Hepatocyte (in vitro differentiated cells): ENCODE results near the gene FRAS1. TPM values are rescaled to one million over a fixed set of nuclear protein-coding genes. Genes with fewer than 3 reads are reported as not detected.

Experiments
- DNase-seq: peaks from one replicate; pipeline ENCODE4 v3.0.0-alpha.2; 2016; ENCODE audit warnings: low spot score
- H2AFZ ChIP-seq: fragments of 200-600 bp; sonication (generic); 2 replicates; pipeline ENCODE4 v1.6.0; 2016; ENCODE audit warnings: antibody characterized with exemption, mild to moderate bottlenecking
- H3K27ac ChIP-seq: fragments of 200-600 bp; sonication (generic); 2 replicates; pipeline ENCODE4 v1.5.1; 2016; ENCODE audit warnings: mild to moderate bottlenecking
- H3K27me3 ChIP-seq: fragments of 200-600 bp; sonication (generic); 2 replicates; pipeline ENCODE4 v1.6.1; 2016
- H3K36me3 ChIP-seq: fragments of 200-600 bp; sonication (generic); replicated peaks from 2 replicates; pipeline ENCODE4 v1.5.1; 2016; ENCODE audit warnings: low read depth; ENCODE audit not compliant: insufficient read depth
- H3K4me1 ChIP-seq: fragments of 200-600 bp; sonication (generic); 2 replicates; pipeline ENCODE4 v1.5.1; 2016; ENCODE audit warnings: mild to moderate bottlenecking, moderate library complexity; ENCODE audit not compliant: insufficient read depth
- H3K4me2 ChIP-seq: fragments of 200-600 bp; sonication (generic); 2 replicates; pipeline ENCODE4 v1.6.0; 2016
- H3K4me3 ChIP-seq: fragments of 200-600 bp; sonication (generic); 2 replicates; pipeline ENCODE4 v1.5.1; 2016; ENCODE audit warnings: mild to moderate bottlenecking
- H3K79me2 ChIP-seq: fragments of 200-600 bp; sonication (generic); 2 replicates; pipeline ENCODE4 v1.6.0; 2017; ENCODE audit warnings: mild to moderate bottlenecking
- H3K9me2 ChIP-seq: fragments of 200-600 bp; sonication (generic); replicated peaks from 2 replicates; pipeline ENCODE4 v1.6.0; 2017; ENCODE audit warnings: mild to moderate bottlenecking; ENCODE audit not compliant: insufficient read depth
- H3K9me3 ChIP-seq: fragments of 200-600 bp; sonication (generic); 2 replicates; pipeline ENCODE4 v1.5.1; 2016; ENCODE audit warnings: low read depth, mild to moderate bottlenecking
- H4K20me1 ChIP-seq: fragments of 200-600 bp; sonication (generic); 2 replicates; pipeline ENCODE4 v1.6.0; 2016; ENCODE audit warnings: mild to moderate bottlenecking; ENCODE audit not compliant: insufficient read depth, poor library complexity, severe bottlenecking
- EZH2 ChIP-seq: fragments of 200-600 bp; sonication (generic); IDR thresholded peaks from 2 replicates; pipeline ENCODE4 v1.6.1; 2016; ENCODE audit warnings: antibody characterized with exemption, mild to moderate bottlenecking, borderline replicate concordance
- EZH2phosphoT487 ChIP-seq: fragments of 200-600 bp; sonication (generic); IDR thresholded peaks from one replicate; pipeline ENCODE4 v1.6.1; 2018; ENCODE audit warnings: antibody characterized with exemption, mild to moderate bottlenecking, low read depth, moderate library complexity; ENCODE audit not compliant: unreplicated experiment, severe bottlenecking
- WGBS: methylation state at CpG from one replicate; pipeline ENCODE4 v1.1.6; 2016; ENCODE audit warnings: low lambda C conversion rate; ENCODE audit errors: missing lambda C conversion rate; 5-methylcytosine and 5-hydroxymethylcytosine counted together
- polyA plus RNA-seq: library from polyadenylated mRNA; unstranded; fragments of >200 nt; fragmentation: Nextera tagmentation; extraction: Ambion mirVana; gene quantifications from 2 replicates; pipeline ENCODE4 v1.2.1, GENCODE V29; 2016
- total RNA-seq: library from RNA; depleted of rRNA; stranded (reverse); fragments of >200 nt; gene quantifications from 2 replicates; pipeline ENCODE4 v1.2.3, GENCODE V29; 2014
- TF ChIP-seq, protein P1 (sequence below): fragments of 200-600 bp; sonication (generic); IDR thresholded peaks from 2 replicates; pipeline ENCODE4 v1.5.1; 2016; ENCODE audit warnings: antibody characterized with exemption, mild to moderate bottlenecking; ENCODE audit not compliant: poor library complexity

The FRAS1 gene
- total and polyA plus RNA-seq, 2 experiments from 2014 or later, result 9.3 to 38.5 TPM

DNA sequence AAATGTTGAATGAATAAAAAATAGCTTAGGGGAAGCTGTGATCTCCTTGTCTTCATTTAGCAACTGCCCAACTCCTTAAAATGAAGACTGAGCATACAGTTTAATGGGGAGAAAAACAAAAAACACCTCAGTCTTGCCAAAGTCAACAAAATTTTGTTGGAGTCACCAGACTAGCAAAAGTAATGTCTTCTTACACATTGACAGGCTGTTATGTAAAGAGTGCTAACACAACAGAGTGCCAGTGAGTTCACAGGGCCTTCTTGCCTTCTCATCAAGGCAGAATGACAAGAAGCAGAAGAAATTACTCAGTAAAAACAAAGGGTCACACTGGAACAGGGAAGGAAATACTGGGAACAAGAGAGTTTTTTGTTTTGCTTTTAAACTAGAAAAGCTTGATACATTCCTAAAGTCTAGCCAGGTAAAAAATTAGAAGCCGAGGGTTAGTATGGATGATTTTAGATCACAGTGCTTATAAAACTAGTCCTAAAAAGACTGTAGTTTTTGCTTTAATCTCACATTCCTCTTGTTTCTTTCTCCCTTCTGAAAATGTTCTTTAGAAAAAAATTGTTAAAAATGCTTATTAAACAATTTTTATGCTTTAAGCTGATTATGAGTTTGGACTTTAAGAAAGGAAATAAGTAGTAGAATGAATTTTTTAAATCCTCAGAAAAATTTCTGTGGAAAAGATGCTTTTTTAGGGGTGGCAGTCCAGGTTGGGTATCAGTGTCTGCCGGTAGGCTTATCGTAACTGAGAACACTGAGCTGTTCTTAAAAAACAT, 38.7 kb upstream of the FRAS1 start:
- Histone ChIP-seq H3K79me2 (no peaks in the 10 kb centered on the region), H3K4me1 (no peaks in the 10 kb centered on the region), H3K9me2 (no peaks in the 10 kb centered on the region), H4K20me1 (no peaks in the 10 kb centered on the region), H3K9me3 (no peaks in the 10 kb centered on the region), H3K4me2 (no peak overlapping the region), H3K36me3 (no peaks in the 10 kb centered on the region), H3K4me3 (no peak overlapping the region), H3K27ac (no peak overlapping the region), H3K27me3 (no peaks in the 10 kb centered on the region), H2AFZ (no peak overlapping the region)
- DNase-seq, result no peak
- WGBS, result 78% methylated on average over 3 of the region's 3 CpGs
- TF ChIP-seq EZH2, result no peak
- no peak for TF ChIP-seq EZH2phosphoT487
- TF ChIP-seq, protein P1, sequence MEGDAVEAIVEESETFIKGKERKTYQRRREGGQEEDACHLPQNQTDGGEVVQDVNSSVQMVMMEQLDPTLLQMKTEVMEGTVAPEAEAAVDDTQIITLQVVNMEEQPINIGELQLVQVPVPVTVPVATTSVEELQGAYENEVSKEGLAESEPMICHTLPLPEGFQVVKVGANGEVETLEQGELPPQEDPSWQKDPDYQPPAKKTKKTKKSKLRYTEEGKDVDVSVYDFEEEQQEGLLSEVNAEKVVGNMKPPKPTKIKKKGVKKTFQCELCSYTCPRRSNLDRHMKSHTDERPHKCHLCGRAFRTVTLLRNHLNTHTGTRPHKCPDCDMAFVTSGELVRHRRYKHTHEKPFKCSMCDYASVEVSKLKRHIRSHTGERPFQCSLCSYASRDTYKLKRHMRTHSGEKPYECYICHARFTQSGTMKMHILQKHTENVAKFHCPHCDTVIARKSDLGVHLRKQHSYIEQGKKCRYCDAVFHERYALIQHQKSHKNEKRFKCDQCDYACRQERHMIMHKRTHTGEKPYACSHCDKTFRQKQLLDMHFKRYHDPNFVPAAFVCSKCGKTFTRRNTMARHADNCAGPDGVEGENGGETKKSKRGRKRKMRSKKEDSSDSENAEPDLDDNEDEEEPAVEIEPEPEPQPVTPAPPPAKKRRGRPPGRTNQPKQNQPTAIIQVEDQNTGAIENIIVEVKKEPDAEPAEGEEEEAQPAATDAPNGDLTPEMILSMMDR, result no peak

DNA sequence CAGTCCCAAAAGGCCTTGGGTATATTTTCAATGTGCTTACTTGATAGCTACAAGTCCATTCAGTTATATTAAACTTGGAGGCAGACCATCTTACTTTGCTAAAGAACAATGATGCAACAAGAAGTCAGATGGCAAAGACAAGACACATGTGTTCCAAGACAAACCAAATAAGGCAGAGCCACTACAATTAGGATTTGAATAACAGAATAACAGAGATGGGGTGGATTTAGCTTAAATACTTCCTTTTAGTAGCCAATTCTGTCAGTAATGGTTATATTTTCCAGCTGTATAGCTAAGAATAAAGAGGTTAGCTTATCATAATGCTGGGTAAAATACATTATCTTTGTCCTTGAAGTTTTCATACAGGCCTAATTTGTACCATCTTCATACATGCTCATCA, 37.7 kb upstream of the FRAS1 start:
- no peak overlapping the region for H2AFZ ChIP-seq
- no peak overlapping the region for H3K27ac ChIP-seq
- H3K9me2 ChIP-seq, result no peaks in the 10 kb centered on the region
- no peaks in the 10 kb centered on the region for H3K4me1 ChIP-seq
- no peak overlapping the region for H3K4me2 ChIP-seq
- H3K9me3 ChIP-seq, result no peaks in the 10 kb centered on the region
- no peak for DNase-seq
- H3K27me3 ChIP-seq, result no peaks in the 10 kb centered on the region
- no peak overlapping the region for H3K4me3 ChIP-seq
- no peaks in the 10 kb centered on the region for H4K20me1 ChIP-seq
- TF ChIP-seq EZH2phosphoT487 (no peak), EZH2 (no peak)
- TF ChIP-seq, protein P1, result no peak
- no peaks in the 10 kb centered on the region for H3K36me3 ChIP-seq
- no peaks in the 10 kb centered on the region for H3K79me2 ChIP-seq

DNA sequence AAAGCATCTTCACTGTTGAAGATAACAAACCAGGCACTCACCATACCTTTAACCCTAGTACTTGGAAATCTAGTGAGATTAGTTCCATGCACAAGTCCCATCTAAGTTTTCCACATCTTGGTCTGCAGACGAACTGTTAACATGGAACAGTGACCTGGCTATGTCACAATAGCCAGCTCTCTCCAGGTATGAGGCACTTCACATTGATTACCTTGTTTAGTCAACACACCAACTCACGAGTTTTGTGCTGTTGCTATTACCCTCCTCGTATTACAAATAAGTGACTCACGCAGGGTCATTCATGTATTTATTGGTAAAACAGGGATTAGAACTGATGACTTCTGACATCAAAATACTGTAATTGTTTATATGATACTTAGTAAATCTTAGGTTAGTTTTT, 36.4 kb upstream of the FRAS1 start:
- no peaks in the 10 kb centered on the region for H3K36me3 ChIP-seq
- H3K4me1 ChIP-seq, result no peaks in the 10 kb centered on the region
- no peak overlapping the region for H3K27ac ChIP-seq
- no peak overlapping the region for H2AFZ ChIP-seq
- WGBS, result 61% methylated on average over 4 of the region's 4 CpGs
- H3K9me3 ChIP-seq, result no peaks in the 10 kb centered on the region
- no peaks in the 10 kb centered on the region for H3K9me2 ChIP-seq
- no peak overlapping the region for H3K4me3 ChIP-seq
- DNase-seq, result peak; percentile 24
- H3K79me2 ChIP-seq, result no peaks in the 10 kb centered on the region
- no peaks in the 10 kb centered on the region for H4K20me1 ChIP-seq
- TF ChIP-seq EZH2phosphoT487 (no peak), EZH2 (no peak)
- TF ChIP-seq, protein P1, result no peak
- H3K27me3 ChIP-seq, result no peaks in the 10 kb centered on the region
- H3K4me2 ChIP-seq, result no peak overlapping the region
